Stimulated activated CD4-positive, alpha-beta T cell treated with anti-CD3 and anti-CD28 coated beads, Interleukin-1b, Interleukin-23, amount 100 ng/mL, for 4 hours (primary cell): Measurements from ENCODE around the gene PLXNB2.
"Not testable (repeated sequence)": the region's sequence is repeated elsewhere in the genome, so short reads cannot be mapped to it uniquely, and the experiment has no call there.

Experiments
- DNase-seq, 2 donors: peaks; one replicate each; pipeline ENCODE4 v3.0.0-alpha.2; 2020; ENCODE audit warnings: low read depth in 2 of 2

The PLXNB2 gene

DNA sequence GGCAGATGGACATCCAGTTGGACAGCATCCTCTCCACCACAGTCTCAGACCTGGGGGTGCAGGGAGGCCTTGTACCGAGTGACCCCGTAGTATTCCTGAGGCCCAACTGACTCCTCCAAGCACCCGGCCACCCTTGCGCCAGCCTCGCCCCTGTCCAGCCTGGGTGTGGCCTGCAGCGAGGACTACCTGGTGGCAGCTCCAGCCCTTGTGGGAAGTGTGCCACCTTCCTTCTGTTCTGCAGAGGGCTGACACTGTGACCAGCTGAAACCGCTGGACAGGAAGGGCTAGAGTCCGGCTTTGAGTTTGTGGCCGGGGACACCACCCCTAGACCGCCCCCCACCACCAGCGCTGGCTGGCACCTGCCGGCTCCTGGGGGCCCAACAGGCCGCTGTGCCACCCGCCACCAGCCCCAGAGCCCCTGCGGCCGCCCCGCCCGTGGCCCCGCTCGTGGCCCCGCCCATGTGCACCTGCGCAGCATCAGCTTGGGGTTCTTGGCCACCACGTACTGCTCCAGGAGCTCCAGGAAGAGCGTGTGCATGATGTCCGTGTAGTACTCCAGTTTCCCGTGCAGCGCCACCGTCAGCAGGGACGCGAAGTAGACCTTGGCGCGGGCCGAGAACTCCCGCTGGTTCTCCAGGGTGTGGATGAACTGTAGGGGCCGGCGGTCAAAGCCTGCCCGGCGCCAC, 27.3 kb downstream of the PLXNB2 start:
- DNase-seq, result no peak

- no peak for DNase-seq
Measured at GRCh38 chr22:50278956-50279619, 28.4 kb downstream of the PLXNB2 start.

DNA sequence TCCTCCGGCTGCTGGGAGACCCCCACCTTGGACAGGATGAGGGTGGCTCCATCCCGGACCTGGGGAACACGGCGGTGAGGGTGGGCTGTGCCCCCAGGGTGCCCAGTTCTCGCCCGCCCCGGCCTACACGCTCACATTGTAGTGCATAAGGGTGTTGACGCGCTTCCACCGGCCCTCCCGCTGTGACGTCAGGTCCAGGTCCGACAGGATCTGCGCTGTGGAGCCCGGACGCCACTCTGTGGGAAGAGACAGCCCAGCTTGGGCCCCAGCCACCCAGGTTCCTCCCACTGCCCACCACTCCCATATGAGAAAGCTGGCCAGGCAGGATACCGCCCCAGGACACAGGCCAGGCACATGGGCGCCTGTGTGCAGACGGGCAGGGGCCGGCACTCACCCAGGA, 29.0 kb downstream of the PLXNB2 start:
- DNase-seq, result no peak

GRCh38 chr22:50277761-50278160, 29.7 kb downstream of the PLXNB2 start:
- no peak for DNase-seq

GRCh38 chr22:50276143-50276542, 31.3 kb downstream of the PLXNB2 start:
- no peak for DNase-seq

GRCh38 chr22:50275181-50276055, 32.0 kb downstream of the PLXNB2 start:
- no peak for DNase-seq

DNA sequence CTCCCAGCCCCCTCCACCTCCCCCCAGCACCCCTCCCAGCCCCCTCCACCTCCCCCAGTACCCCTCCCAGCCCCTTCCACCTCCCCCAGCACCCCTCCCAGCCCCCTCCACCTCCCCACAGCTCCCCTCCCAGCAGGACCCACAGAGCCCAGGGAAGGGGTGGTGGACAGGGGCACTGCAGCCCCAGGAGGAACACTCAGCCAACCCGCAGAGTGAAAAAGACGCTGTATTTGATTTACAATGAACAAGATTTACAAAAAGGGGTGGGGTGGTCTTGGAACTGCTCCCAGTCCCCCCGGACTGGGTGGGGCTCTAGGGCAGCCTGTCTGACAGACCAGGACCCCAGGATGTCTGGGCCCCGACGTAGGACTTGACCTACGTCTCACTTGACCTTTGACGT, 32.7 kb downstream of the PLXNB2 start:
- no peak for DNase-seq

DNA sequence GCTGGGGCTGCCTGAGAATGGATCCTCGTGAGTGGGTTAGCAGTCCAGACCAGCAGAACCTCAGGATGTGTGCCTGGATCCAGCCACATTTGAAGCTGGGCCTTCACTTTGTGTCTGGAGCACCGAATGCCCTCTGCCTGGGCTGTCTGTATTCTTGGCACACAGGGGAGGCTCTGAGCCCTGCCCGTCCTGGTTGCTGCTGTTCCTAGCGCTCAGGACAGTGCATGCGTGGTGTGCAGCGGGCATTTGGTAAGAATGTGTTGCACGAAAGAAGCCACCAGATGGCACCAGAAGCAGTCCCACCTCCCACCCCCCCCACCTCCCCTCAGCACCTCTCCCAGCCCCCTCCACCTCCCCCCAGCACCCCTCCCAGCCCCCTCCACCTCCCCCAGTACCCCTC, 33.1 kb downstream of the PLXNB2 start:
- DNase-seq, result peak in 1 of 2 donors; percentile 29

DNA sequence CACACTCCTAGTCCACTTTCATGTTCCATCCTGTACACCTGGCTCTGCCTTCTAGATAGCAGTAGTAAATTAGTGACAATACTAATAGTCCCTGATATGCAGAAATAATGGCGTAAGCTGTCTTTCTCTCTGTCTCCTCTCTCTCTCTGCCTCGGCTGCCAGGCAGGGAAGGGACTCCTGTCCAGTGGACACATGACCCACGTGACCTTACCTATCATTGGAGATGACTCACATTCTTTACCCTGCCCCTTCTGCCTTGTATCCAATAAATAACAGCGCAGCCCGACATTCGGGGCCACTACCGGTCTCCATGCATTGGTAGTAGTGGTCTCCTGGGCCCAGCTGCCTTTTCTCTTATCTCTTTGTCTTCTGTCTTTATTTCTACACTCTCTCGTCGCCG, 33.7 kb downstream of the PLXNB2 start:
- DNase-seq, result not testable (repeated sequence)

GRCh38 chr22:50273352-50273751, 34.1 kb downstream of the PLXNB2 start:
- DNase-seq, result not testable (repeated sequence)

DNA sequence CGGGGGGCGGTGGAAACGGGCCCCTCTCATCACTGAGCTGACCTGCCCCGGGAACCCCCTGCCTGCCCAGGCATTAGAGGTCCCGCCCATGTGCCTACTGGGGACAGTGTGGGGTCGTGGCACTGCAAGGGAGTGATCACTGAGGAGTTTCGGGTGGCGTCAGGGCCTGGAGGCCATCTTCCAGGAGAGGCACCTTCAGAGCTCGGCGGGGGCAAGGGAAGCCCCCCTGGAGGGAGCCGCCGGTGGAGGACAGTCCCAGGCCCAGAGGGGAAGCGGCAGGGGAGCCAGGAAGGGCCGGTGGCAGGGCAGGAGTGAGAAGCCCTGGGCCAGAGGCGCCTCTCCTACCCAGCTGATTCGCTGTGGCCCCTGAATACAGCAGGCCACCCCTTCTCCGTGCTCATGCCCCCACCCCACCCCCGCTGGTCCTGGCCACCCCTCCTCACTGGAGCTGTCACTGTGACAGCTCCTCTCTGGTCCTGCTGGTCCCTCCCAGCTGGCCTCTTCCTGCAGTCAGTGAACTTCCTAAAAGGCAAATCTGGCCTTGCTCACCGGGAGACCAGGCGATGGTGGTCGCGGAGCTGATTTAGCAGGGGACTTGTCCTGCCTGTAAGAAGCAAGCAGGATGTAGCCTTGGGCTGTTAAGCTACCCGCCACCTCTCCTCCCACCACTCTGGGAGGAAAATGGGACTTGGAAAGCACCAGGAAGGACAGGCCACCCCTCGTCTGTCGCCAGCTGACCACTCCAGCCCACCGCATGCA, 35.2 kb downstream of the PLXNB2 start:
- no peak for DNase-seq

GRCh38 chr22:50271519-50271970, 35.9 kb downstream of the PLXNB2 start:
- DNase-seq, result peak; percentile 43 to 65

GRCh38 chr22:50270666-50271394, 36.6 kb downstream of the PLXNB2 start:
- peak; percentile 49 to 58 for DNase-seq

DNA sequence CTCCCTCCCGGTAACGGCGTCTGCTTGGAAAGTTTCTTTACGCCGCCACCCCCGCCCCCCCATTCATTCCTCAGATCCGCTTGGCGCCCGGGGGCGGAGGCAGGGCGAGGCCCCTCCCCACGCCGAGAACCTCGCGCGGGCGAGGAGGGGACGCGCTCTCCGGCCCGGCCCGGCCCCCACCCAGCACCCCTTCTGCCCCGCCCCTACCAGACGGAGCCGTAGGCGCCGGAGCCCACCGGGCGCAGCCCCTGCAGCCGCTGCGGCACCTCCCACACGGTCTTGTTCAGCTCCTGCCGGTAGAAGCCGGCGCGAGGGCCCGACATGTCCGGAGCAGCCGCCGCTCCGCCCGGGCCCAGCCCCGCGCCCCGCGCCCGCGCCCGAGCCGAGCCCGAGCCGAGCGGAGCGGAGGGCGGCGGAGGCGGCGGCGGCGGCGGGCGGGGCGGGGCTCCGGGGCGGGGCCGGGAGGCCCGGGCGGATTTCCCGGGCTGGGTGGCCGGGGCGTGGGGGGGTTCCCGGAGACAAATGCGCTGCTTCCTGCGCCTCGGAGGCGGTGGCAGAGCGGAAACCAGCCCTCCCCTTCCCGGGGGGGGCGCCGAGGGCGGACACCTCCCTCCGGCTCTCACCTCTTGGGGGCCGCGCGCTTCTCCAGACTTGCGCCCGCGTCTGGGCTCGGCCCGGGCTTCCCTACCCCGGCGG, 37.3 kb downstream of the PLXNB2 start, which contains the start of gene MAPK11:
MAPK11 (minus strand) TSS at position 411 of the 696 bp plus-strand sequence; CDS start at position 323, 88 bp downstream.
- peak; percentile 62 to 73 for DNase-seq

DNA sequence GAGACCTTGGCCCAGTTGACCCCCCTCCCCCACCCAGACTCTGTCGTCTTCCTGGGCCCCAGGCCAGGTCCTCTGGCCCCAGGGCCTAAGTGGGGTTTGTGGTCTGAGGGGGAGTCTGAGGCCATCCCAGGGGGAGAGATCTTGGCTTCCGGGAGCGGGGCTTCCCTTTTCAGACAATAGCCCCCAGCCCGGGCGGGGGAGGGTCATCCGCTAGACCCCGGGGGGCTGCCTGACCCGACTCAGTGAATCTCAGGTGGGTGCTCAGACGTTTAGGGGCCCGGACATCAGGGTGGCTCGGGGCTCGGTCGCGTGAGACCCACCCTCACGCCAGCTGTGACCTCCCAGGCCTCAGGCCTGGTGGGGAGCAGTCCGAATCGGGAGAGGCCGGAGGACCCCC, 37.9 kb downstream of the PLXNB2 start:
- DNase-seq, result no peak

DNA sequence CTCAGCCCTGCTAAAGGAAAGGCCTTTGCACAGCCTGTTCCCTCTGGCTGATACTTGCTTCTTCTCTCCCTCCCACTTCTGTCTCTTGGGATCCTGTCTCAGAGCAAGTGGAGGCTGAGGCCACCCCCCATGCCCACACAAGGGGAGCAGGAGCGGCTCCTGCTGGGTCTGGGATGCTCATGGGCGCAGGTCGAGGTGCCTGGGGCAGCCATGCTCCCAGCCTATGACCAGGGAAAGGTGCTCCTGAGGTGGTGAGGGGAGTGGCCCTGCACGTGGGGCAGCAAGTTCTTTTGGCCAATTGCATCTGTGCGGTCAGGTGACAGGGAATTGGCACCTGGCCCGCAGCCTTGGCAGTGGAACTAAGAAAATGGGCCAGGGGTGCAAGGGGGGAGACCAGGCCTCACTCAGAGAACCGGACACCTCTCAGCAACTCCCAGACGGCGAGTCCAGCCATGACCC, 38.8 kb downstream of the PLXNB2 start:
- DNase-seq, result no peak

GRCh38 chr22:50267591-50268390, 39.7 kb downstream of the PLXNB2 start:
- peak; percentile 42 to 56 for DNase-seq

- DNase-seq, result no peak
Measured at GRCh38 chr22:50266994-50267393, 40.5 kb downstream of the PLXNB2 start.

GRCh38 chr22:50264946-50265669, 42.3 kb downstream of the PLXNB2 start:
- no peak for DNase-seq
